GM19467 (cell line): ENCODE results near the gene CDC42EP4.

Experiments
- ATAC-seq: cut with Tn5 transposase; IDR thresholded peaks from one replicate; pipeline ENCODE4 v1.9.1; 2021; ENCODE audit warnings: mild to moderate bottlenecking, moderate library complexity; ENCODE audit not compliant: unreplicated experiment

CDC42EP4 gene

DNA sequence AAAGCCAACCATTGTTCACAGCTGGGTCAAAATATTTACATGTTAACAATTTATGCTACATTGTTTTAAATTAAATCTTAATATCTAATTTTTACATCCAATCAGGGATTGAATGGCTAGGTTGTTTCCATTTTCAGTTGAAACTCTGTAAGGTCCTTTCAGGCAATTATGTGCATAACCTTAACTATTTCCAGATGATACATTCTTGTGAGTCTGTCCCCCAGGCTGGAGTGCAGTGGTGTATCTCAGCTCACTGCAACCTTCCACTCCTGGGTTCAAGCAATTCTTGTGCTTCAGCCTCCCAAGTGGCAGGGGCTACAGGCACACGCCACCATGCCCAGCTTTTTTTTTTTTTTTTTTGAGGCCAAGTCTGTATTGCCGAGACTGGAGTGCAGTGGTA is 10.4 kb downstream of the CDC42EP4 start:
- ATAC-seq = no peak

DNA sequence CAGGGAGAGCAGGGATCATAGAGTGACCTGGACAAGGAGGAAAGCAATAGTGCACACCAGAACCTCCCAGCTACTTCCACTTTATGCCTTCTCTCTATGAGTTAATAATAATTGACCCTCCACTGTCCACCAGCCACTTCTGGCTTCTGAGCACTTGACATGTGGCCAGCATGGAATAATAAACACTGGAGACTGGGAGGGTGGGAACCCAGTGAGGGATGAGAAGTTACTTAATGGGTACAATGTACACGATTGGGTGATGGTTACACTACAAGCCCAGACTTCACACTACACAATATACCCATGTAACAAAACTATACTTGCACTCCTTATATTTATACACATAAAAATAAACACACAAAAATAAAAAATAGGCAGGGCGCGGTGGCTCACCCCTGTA is 11.4 kb downstream of the CDC42EP4 start:
- ATAC-seq = no peak

- ATAC-seq = no peak
These were observed 13.6 kb downstream of the CDC42EP4 start for GRCh38 chr17:73297934-73298861.

DNA sequence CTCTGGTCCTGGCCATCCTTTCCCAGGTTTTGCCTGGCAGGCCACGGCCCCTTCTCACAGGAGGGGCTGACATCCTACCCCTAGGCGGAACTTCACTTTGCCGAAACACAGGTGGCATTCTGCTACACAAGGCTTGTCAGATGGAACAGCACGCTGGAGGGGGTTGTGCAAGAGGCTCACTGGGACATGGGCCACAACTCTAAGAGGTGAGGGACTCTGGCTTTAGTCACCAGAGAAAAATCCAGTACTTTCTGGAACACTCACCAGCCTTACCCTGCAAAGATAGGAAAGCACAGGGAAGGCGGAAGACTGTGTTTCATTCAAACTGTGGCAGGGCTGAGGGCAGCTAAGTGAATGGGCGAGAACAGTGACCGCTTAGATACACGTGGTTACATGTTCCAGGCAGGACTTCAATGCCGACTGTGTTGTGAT is 18.3 kb downstream of the CDC42EP4 start:
- ATAC-seq = no peak

- no peak for ATAC-seq
These were observed 18.8 kb downstream of the CDC42EP4 start for GRCh38 chr17:73293031-73293430.

GRCh38 chr17:73292031-73292531 is 19.7 kb downstream of the CDC42EP4 start:
- ATAC-seq = no peak

- peak; percentile 77 for ATAC-seq
These were observed 20.5 kb downstream of the CDC42EP4 start for GRCh38 chr17:73291260-73291801.

- peak; percentile 33 for ATAC-seq
These were observed 21.2 kb downstream of the CDC42EP4 start for GRCh38 chr17:73290399-73291259.

- no peak for ATAC-seq
These were observed 22.1 kb downstream of the CDC42EP4 start for GRCh38 chr17:73289549-73290254.

- no peak for ATAC-seq
These were observed 23.1 kb downstream of the CDC42EP4 start for GRCh38 chr17:73288534-73289302.

GRCh38 chr17:73286863-73287296 is 24.9 kb downstream of the CDC42EP4 start:
- no peak for ATAC-seq

- no peak for ATAC-seq
These were observed 25.6 kb downstream of the CDC42EP4 start for GRCh38 chr17:73285916-73286862.

DNA sequence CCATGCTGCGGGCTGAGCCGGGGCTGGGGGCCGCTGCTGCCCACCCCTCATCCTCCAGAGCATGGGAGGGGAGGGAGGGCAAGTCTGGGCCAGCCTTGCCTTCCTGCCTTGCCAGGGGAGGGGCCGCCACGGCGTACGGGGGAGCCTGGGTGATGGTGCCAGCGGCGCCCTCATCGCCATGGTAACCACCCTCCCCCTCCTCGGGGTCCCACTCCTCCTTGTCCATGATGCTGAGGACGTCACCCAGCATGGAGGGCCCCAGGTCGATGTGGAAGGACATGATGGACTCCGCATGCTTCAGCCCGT is 26.2 kb downstream of the CDC42EP4 start:
- ATAC-seq = no peak

DNA sequence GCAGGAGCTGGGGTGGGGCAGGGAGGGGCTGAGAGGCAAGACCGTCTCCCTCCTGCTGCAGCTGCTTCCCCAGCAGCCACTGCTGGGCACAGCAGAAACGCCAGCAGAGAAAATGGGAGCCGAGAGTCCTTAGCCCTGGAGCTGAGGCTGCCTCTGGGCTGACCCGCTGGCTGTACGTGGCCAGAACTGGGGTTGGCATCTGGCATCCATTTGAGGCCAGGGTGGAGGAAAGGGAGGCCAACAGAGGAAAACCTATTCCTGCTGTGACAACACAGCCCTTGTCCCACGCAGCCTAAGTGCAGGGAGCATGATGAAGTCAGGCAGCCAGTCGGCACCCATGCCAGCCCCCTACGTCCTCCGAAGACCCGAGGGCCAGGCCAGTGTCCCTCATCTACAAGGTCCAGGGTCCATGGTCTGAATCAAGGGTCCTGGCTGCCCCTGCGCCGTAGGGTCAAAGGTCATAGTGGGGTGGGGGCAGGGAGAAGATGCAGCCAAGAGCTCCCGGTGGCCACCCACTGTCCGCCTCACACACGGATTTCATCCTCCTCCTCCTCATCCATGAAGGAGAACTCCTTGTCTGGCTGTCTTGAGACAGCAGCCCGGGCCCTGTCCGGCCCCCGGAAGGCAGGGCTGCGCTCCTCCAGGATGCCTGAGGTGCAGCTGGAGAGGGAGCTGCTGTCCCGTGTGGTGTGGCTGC is 26.7 kb downstream of the CDC42EP4 start:
- no peak for ATAC-seq

GRCh38 chr17:73284354-73284753 is 27.4 kb downstream of the CDC42EP4 start:
- no peak for ATAC-seq

DNA sequence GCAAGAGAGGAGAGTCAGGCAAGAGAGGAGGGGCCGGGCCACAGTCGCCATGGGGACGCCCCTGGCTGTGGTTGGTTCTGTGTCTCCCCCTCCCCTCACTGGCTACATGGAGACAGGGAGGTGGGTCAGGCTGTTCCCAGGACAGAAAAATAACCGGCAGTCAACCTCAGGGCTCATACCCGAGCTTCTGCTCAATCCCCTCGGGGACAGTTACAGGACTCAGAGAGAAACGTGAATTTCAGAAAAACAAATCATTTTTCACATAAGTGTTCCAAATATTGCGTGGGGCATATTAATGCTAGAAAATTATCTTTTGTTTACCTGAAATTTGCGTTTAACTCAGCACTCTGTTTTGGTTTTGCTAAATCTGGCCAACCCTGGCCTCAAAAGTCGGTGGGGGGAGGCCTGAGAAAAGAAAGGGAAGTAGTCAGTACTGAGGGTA is 27.9 kb downstream of the CDC42EP4 start:
- ATAC-seq = no peak

DNA sequence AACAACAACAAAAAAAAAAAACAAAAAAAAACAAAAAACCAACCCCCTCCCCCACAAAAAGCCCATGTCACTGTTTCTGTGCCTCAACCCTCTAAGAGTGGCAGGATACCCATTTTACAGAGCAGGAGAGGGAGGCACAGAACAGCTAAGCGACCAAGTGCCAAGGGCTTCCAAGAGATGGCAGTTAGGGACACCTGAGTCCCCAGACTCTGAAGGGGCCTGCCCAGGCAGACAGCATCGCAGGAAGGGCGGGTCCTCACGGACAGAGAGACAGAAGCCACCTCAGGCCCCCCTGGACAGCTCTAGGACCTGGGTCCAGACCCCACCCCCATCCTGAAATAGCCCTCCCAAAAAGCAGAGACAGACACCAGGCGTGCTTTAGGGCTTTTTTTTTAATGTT is 28.6 kb downstream of the CDC42EP4 start:
- no peak for ATAC-seq

DNA sequence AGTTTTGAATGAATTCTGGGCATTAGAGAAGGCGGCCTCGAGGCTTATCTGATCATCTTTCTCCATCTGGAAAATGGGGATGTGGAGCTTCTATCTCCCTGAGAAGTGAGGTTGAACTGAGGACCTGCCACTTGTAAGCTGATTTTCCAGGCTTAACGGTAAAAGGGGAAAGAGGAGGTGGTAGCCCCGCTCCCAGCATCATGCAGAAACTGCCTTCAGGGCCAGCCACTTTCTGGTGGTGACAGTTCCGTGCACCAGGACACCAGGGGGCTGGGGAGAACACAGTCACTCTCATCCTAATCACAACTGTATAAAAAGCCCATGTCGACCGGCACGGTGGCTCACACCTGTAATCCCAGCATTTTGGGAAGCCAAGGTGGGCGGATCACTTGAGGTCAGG is 29.2 kb downstream of the CDC42EP4 start:
- no peak for ATAC-seq
